Measurements from ENCODE around the gene LRRC56. TPM values are rescaled to one million over a fixed set of nuclear protein-coding genes. Genes with fewer than 3 reads are reported as not detected.

LRRC56 gene
- 0.54 to 0.97 TPM (median 0.77 TPM) in 5 replicates for total RNA-seq (2022; extraction: Qiagen RNA extraction; ENCODE audit: low read depth)

GRCh38 chr11:536841-537621 lies at the start of gene LRRC56:
LRRC56 (plus strand) TSS chr11:537527; CDS start chr11:540685, 3,158 bp downstream.

GRCh38 chr11:506995-507726 lies 30.2 kb upstream of the LRRC56 start, which contains the start of gene RNH1:
RNH1 (minus strand) TSS chr11:507242; CDS start chr11:502162, 5,080 bp downstream.

GRCh38 chr11:535519-536454 lies 1.5 kb upstream of the LRRC56 start, which contains the start of gene HRAS:
HRAS (minus strand) TSS chr11:535576.

DNA sequence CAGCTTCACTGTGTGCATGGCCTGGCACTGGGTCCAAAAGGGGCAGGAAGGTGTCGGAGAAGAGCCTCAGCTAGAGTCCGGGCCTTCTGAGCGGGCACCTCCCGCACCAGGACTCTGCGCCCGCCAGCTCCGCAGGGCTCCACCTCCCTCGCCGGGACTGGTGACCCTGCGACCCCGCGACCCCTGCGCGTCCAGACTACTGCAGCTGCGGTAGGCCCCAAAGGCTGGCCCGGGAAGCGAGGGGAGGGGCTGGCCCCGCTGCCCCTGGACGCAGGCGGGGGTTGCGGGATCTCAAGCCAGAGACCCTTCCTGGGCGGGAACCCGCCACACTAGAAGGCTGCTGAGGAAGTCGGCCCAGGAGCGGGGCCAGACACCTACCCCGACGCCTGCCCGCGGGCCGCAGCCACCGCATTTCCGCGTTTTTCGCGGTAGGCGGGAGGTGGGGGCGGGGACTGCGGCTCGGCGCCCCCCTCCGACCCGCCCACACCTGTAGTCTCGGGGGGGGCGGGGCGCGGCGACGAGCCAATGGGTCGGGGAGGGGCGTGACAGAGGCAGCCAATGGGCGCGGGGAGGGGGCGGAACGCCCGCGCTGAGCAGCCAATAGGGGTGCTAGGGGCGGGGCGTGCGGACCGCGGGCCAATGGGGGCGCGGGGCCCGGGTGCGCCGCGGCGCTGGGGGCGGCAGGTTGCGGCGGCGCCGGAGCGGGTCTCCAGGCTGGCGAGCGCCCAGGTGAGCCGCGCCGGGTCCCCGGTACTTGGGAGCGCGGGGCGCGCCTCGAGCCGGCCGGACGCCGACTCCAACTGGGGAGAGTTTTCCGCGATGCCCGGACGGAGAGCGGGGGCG lies 23.2 kb downstream of the LRRC56 start, which contains the start of the genes LMNTD2 and RASSF7:
TSS of gene LMNTD2 (minus strand) at position 434 of the 843 bp plus-strand sequence. CDS start at position 412, 22 bp downstream.
TSS of gene RASSF7 (plus strand) at position 666 of the 843 bp plus-strand sequence. CDS start 799 bp downstream, outside the sequence.

GRCh38 chr11:575996-576768 lies 38.9 kb downstream of the LRRC56 start, which contains the start of gene PHRF1:
PHRF1 (plus strand) TSS chr11:576470; CDS start chr11:581513, 5,043 bp downstream.

Other genes with a start within 250 kb of the LRRC56 start
- gene PGGHG, start 248.4 kb upstream of the LRRC56 start, total RNA-seq (2022; extraction: Qiagen RNA extraction; ENCODE audit: low read depth) = 6.1 to 12.3 TPM (median 11.0 TPM) in 5 replicates
- gene IFITM5, start 238.0 kb upstream of the LRRC56 start, total RNA-seq (2022; extraction: Qiagen RNA extraction; ENCODE audit: low read depth) = not detected in 5 replicates
- gene IFITM2, start 229.7 kb upstream of the LRRC56 start, total RNA-seq (2022; extraction: Qiagen RNA extraction; ENCODE audit: low read depth) = 58.0 to 65.0 TPM (median 60.1 TPM) in 5 replicates
- gene IFITM1, start 223.5 kb upstream of the LRRC56 start, total RNA-seq (2022; extraction: Qiagen RNA extraction; ENCODE audit: low read depth) = 0.31 to 0.56 TPM (median 0.55 TPM) in 5 replicates
- gene IFITM3, start 216.7 kb upstream of the LRRC56 start, total RNA-seq (2022; extraction: Qiagen RNA extraction; ENCODE audit: low read depth) = 19.5 to 36.0 TPM (median 30.9 TPM) in 5 replicates
- gene B4GALNT4, start 168.0 kb upstream of the LRRC56 start, total RNA-seq (2022; extraction: Qiagen RNA extraction; ENCODE audit: low read depth) = 9.3 to 21.2 TPM (median 16.6 TPM) in 5 replicates
- gene PKP3, start 143.3 kb upstream of the LRRC56 start, total RNA-seq (2022; extraction: Qiagen RNA extraction; ENCODE audit: low read depth) = 29.9 to 39.9 TPM (median 38.6 TPM) in 5 replicates
- gene SIGIRR, start 122.5 kb upstream of the LRRC56 start, total RNA-seq (2022; extraction: Qiagen RNA extraction; ENCODE audit: low read depth) = 60.4 to 93.3 TPM (median 87.7 TPM) in 5 replicates
- 0.72 to 1.2 TPM (median 0.88 TPM) in 5 replicates for gene ANO9, start 95.5 kb upstream of the LRRC56 start, total RNA-seq (2022; extraction: Qiagen RNA extraction; ENCODE audit: low read depth)
- 33.8 to 46.7 TPM (median 44.8 TPM) in 5 replicates for gene PTDSS2, start 87.2 kb upstream of the LRRC56 start, total RNA-seq (2022; extraction: Qiagen RNA extraction; ENCODE audit: low read depth)
- gene RNH1, start 30.3 kb upstream of the LRRC56 start, total RNA-seq (2022; extraction: Qiagen RNA extraction; ENCODE audit: low read depth) = 134 to 192 TPM (median 169 TPM) in 5 replicates
- gene HRAS, start 2.0 kb upstream of the LRRC56 start, total RNA-seq (2022; extraction: Qiagen RNA extraction; ENCODE audit: low read depth) = 108 to 168 TPM (median 150 TPM) in 5 replicates
- 1.9 to 3.0 TPM (median 2.3 TPM) in 5 replicates for gene LMNTD2, start 23.2 kb downstream of the LRRC56 start, total RNA-seq (2022; extraction: Qiagen RNA extraction; ENCODE audit: low read depth)
- 45.1 to 53.1 TPM (median 51.9 TPM) in 5 replicates for gene RASSF7, start 23.4 kb downstream of the LRRC56 start, total RNA-seq (2022; extraction: Qiagen RNA extraction; ENCODE audit: low read depth)
- 29.5 to 38.7 TPM (median 35.4 TPM) in 5 replicates for gene PHRF1, start 38.9 kb downstream of the LRRC56 start, total RNA-seq (2022; extraction: Qiagen RNA extraction; ENCODE audit: low read depth)
- 5.8 to 8.1 TPM (median 5.9 TPM) in 5 replicates for gene IRF7, start 78.4 kb downstream of the LRRC56 start, total RNA-seq (2022; extraction: Qiagen RNA extraction; ENCODE audit: low read depth)
- 0.08 to 0.14 TPM (median 0.09 TPM) in 3 of 5 replicates, not detected in the others for gene CDHR5, start 87.4 kb downstream of the LRRC56 start, total RNA-seq (2022; extraction: Qiagen RNA extraction; ENCODE audit: low read depth)
- not detected in 5 replicates for gene SCT, start 89.7 kb downstream of the LRRC56 start, total RNA-seq (2022; extraction: Qiagen RNA extraction; ENCODE audit: low read depth)
- 0.10 to 0.41 TPM (median 0.24 TPM) in 5 replicates for gene DRD4, start 99.7 kb downstream of the LRRC56 start, total RNA-seq (2022; extraction: Qiagen RNA extraction; ENCODE audit: low read depth)
- 26.1 to 38.9 TPM (median 32.1 TPM) in 5 replicates for gene DEAF1, start 157.7 kb downstream of the LRRC56 start, total RNA-seq (2022; extraction: Qiagen RNA extraction; ENCODE audit: low read depth)
- 8.4 to 10.4 TPM (median 10.0 TPM) in 5 replicates for gene TMEM80, start 158.3 kb downstream of the LRRC56 start, total RNA-seq (2022; extraction: Qiagen RNA extraction; ENCODE audit: low read depth)
- 76.9 to 131 TPM (median 114 TPM) in 5 replicates for gene EPS8L2, start 168.7 kb downstream of the LRRC56 start, total RNA-seq (2022; extraction: Qiagen RNA extraction; ENCODE audit: low read depth)
- gene TALDO1, start 209.9 kb downstream of the LRRC56 start, total RNA-seq (2022; extraction: Qiagen RNA extraction; ENCODE audit: low read depth) = 394 to 439 TPM (median 414 TPM) in 5 replicates
- gene GATD1, start 240.0 kb downstream of the LRRC56 start, total RNA-seq (2022; extraction: Qiagen RNA extraction; ENCODE audit: low read depth) = 36.6 to 48.9 TPM (median 44.7 TPM) in 5 replicates

All from A549 treated with GW870086 at 1 μM for 4 hours (cell line).